ENCODE results near the gene RFX3. TPM values are rescaled to one million over a fixed set of nuclear protein-coding genes. Genes with fewer than 3 reads are reported as not detected.
A peak's percentile ranks its signal among the peaks of the same experiment; 100 is the strongest.

RFX3 gene
- total RNA-seq, 1 donor from 2014 or later, result 18.5 TPM

GRCh38 chr9:3444016-3444415 is 81.8 kb downstream of the RFX3 start:
- Mint-ChIP-seq H3K36me3 (ENCODE audit: low read depth, unreplicated experiment) (peaks cover 4% of the 10 kb centered on the region), H3K4me3 (ENCODE audit: unreplicated experiment) (no peak overlapping the region), H3K27me3 (ENCODE audit: unreplicated experiment) (no peaks in the 10 kb centered on the region), H3K9me3 (ENCODE audit: unreplicated experiment) (no peaks in the 10 kb centered on the region), H3K27ac (ENCODE audit: unreplicated experiment) (no peak overlapping the region), H3K4me1 (ENCODE audit: unreplicated experiment) (no peaks in the 10 kb centered on the region)
- no peak for DNase-seq (ENCODE audit: low spot score)
- no peak for TF ChIP-seq CTCF (IDR thresholded peaks at IDR 0.05; ENCODE audit: unreplicated experiment)

- no peaks in the 10 kb centered on the region for H3K27me3 Mint-ChIP-seq (ENCODE audit: unreplicated experiment)
These were observed 84.5 kb downstream of the RFX3 start for GRCh38 chr9:3441197-3441816.

GRCh38 chr9:3436629-3437420 is 89.0 kb downstream of the RFX3 start:
- Mint-ChIP-seq H3K27ac (ENCODE audit: unreplicated experiment) (no peak overlapping the region), H3K4me1 (ENCODE audit: unreplicated experiment) (peaks cover 2% of the 10 kb centered on the region), H3K27me3 (ENCODE audit: unreplicated experiment) (no peaks in the 10 kb centered on the region), H3K9me3 (ENCODE audit: unreplicated experiment) (no peaks in the 10 kb centered on the region), H3K4me3 (ENCODE audit: unreplicated experiment) (no peak overlapping the region), H3K36me3 (ENCODE audit: low read depth, unreplicated experiment) (no peaks in the 10 kb centered on the region)
- TF ChIP-seq CTCF (IDR thresholded peaks at IDR 0.05; ENCODE audit: unreplicated experiment), result no peak
- DNase-seq (ENCODE audit: low spot score), result no peak

More at GRCh38 chr9:3441197-3441816, 84.5 kb downstream of the RFX3 start:
- H3K27ac Mint-ChIP-seq (ENCODE audit: unreplicated experiment), result no peak overlapping the region
- no peaks in the 10 kb centered on the region for H3K9me3 Mint-ChIP-seq (ENCODE audit: unreplicated experiment)
- no peak overlapping the region for H3K4me3 Mint-ChIP-seq (ENCODE audit: unreplicated experiment)
- DNase-seq (ENCODE audit: low spot score), result peak; percentile 40
- TF ChIP-seq CTCF (IDR thresholded peaks at IDR 0.05; ENCODE audit: unreplicated experiment), result no peak
- H3K4me1 Mint-ChIP-seq (ENCODE audit: unreplicated experiment), result no peaks in the 10 kb centered on the region
- peaks cover 4% of the 10 kb centered on the region for H3K36me3 Mint-ChIP-seq (ENCODE audit: low read depth, unreplicated experiment)

GRCh38 chr9:3435732-3436131 is 90.1 kb downstream of the RFX3 start:
- Mint-ChIP-seq H3K36me3 (ENCODE audit: low read depth, unreplicated experiment) (no peaks in the 10 kb centered on the region), H3K4me1 (ENCODE audit: unreplicated experiment) (peaks cover 2% of the 10 kb centered on the region), H3K4me3 (ENCODE audit: unreplicated experiment) (no peak overlapping the region), H3K27ac (ENCODE audit: unreplicated experiment) (no peak overlapping the region), H3K27me3 (ENCODE audit: unreplicated experiment) (no peaks in the 10 kb centered on the region), H3K9me3 (ENCODE audit: unreplicated experiment) (no peaks in the 10 kb centered on the region)
- TF ChIP-seq CTCF (IDR thresholded peaks at IDR 0.05; ENCODE audit: unreplicated experiment), result no peak
- no peak for DNase-seq (ENCODE audit: low spot score)

- no peak for DNase-seq (ENCODE audit: low spot score)
- Mint-ChIP-seq H3K9me3 (ENCODE audit: unreplicated experiment) (no peaks in the 10 kb centered on the region), H3K36me3 (ENCODE audit: low read depth, unreplicated experiment) (no peaks in the 10 kb centered on the region), H3K4me3 (ENCODE audit: unreplicated experiment) (no peak overlapping the region), H3K27ac (ENCODE audit: unreplicated experiment) (no peak overlapping the region), H3K4me1 (ENCODE audit: unreplicated experiment) (peaks cover 2% of the 10 kb centered on the region), H3K27me3 (ENCODE audit: unreplicated experiment) (no peaks in the 10 kb centered on the region)
- no peak for TF ChIP-seq CTCF (IDR thresholded peaks at IDR 0.05; ENCODE audit: unreplicated experiment)
These were observed 91.2 kb downstream of the RFX3 start for GRCh38 chr9:3434594-3434993.
